Uterus (tissue), 2 donors: ENCODE results near the gene SRGAP1.

Source experiments
- CTCF ChIP-seq, 4 experiments: fragments of 200-600 bp in 2 of 4; fragments of 450-650 bp in 2 of 4; sonication (generic) in 2 of 4; IDR thresholded peaks; one replicate each; pipeline ENCODE4 v1.5.1; 2016 to 2019; ENCODE audit warnings: antibody characterized with exemption in 4 of 4, mild to moderate bottlenecking in 2 of 4, moderate library complexity in 1 of 4
- POLR2A ChIP-seq, 2 donors: fragments of 450-650 bp; IDR thresholded peaks; one replicate each; pipeline ENCODE4 v1.6.1; 2016; ENCODE audit warnings: antibody characterized with exemption in 2 of 2, mild to moderate bottlenecking in 1 of 2, moderate library complexity in 1 of 2

GRCh38 chr12:64061868-64062375, 217.4 kb downstream of the SRGAP1 start:
- TF ChIP-seq CTCF (IDR thresholded peaks at IDR 0.05), result no peak
- TF ChIP-seq POLR2A (IDR thresholded peaks at IDR 0.05), result no peak
